ENCODE data around the gene GTPBP4.
"Not testable (repeated sequence)": the region's sequence is repeated elsewhere in the genome, so short reads cannot be mapped to it uniquely, and the experiment has no call there.

GTPBP4 gene

GRCh38 chr10:1063232-1063865 lies 75.1 kb downstream of the GTPBP4 start:
- DNase-seq: no peak

- DNase-seq: no peak
Measured at GRCh38 chr10:1064964-1065247, 76.7 kb downstream of the GTPBP4 start.

- DNase-seq: not testable (repeated sequence)
Measured at GRCh38 chr10:1066734-1067133, 78.5 kb downstream of the GTPBP4 start.

DNA sequence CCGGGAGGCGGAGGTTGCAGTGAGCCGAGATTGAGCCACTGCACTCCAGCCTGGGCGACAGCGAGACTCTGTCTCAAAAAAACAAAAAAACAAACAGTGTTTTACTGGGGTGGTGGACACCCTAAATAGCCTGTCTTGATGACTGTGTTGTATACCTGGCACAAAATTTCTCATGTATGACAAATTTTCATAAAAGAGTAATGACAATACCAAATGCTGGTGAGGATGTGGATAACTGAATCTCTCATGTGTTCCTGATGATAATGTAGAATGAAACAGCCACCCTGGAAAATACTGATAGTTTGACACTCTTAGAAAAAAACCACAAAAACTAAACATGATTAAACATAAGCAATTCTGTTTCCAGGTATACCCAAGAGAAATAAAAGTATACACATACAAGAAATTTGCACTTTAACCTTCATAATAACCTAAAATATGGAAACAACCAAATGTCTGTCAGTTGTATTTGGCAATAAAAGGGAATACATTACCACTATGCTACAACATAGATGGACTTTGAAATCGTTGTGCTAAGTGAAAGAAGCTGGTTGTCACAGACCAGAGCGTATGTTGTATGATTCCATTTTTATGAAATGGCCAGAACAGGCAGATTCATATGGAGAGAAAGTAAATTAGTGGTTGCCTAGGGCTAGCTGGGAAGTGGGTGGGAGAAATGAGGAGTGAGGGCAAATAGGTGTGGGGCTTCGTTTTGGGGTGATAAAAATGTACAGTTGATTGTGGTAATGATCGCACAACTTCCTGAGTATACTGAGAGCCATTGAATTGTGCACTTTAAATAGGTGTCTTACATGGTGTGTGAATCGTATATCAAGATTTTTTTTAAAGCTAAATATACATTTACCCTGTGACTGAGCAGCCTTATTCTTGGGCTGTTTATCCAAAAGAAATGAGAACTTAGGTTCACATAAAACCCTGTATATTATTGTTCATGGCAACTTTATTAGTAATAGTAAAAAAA lies 80.4 kb downstream of the GTPBP4 start:
- no peak for DNase-seq

All from NCI-H2029 (cell line).